Erythroblast (primary cell): ENCODE measurements around the gene ZRANB1.

ENCODE experiments used
- GATA1 ChIP-seq: IDR thresholded peaks from 2 replicates; pipeline ENCODE4 v1.6.1; 2011; ENCODE audit warnings: low read depth, mild to moderate bottlenecking, control low read depth, low read length, moderate library complexity
- POLR2A ChIP-seq: IDR thresholded peaks from 2 replicates; pipeline ENCODE4 v1.6.1; 2011; ENCODE audit warnings: mild to moderate bottlenecking, low read length

DNA sequence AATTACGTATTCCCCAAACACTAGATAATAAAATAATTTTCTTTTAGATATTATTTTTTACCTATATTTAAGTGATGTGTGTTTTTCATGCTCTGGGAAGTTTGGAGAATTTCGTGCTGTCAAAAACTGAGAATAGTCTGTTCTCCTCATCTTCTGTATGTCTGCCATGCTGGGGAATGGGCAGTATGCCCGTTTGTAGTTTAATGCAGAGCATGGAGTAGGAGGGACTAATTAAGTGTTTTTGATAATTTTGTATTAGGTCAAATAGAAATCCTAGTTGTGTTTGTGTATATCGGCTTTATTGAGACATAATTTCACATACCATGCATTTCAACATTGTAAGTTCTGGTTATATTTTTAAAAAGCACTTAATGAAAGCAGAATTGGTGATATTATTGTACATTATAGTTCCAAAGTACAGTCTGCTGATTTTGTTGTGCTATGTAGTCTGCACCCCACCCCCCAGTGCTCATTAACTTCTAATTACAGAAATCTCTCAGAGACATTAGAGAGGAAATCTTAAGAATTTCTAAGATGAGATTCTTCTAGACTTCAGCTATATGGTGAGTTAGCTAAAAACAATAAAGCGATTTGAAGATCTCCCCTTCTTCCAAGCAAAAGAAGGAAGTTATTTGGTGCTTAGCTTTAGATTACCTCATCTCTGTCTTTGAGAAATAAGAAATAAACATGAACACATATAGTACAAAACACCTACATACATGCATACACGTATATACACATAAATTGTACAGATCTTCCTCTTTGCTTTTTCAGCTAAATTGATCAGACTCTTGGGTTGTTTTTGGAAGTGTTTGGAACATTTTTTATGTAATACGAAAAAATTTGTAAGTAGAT is 22.2 kb downstream of the ZRANB1 start:
- no peak for TF ChIP-seq POLR2A
- no peak for TF ChIP-seq GATA1
